Bone marrow (tissue), 2 donors: Measurements from ENCODE around the gene ERAL1.
A peak's percentile ranks its signal among the peaks of the same experiment; 100 is the strongest.
"Not testable (repeated sequence)": the region's sequence is repeated elsewhere in the genome, so short reads cannot be mapped to it uniquely, and the experiment has no call there.

Experiments
- DNase-seq, 2 donors: peaks; one replicate each; lab custom pipeline; 2025; lab: John Stamatoyannopoulos, UW

Gene ERAL1

GRCh38 chr17:28854457-28855335, at the start of gene ERAL1:
TSS of gene ERAL1 (plus strand) at chr17:28855016. CDS start at chr17:28855035, 19 bp downstream.
- peak; percentile 49 to 64 for DNase-seq

DNA sequence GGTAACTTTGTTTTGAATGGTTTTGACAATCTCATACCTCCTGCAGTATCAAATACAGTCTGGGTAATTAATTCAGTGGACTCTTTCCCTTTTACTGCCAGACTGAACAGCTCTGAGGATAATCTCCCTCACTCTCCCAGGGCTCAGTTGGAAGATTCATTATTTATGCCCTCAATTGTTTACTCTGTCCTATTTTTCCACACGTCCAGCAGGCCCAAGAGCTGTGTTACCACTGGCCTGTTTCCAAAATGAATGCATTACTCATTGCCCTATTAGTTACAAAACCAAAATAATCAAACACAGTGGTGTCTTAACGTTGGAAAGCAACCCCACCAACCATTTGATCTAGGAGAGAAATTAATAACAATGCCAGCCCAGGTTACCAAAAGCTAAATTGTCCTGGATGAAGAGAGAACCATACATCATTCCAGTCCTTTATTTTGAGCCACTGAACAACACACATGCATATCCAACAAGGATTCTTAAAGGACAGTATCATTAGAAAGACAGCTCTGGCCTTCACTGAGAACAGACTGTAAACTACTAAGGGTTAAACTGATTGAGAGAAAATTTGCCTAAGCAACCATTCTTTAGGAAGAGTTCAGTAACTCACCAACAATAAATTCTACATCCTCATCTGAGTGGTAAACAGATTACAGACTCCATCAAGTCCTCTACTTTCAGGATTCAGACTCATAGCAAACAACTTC, 46.7 kb upstream of the ERAL1 start:
- DNase-seq, result peak in 1 of 2 donors; percentile 41

DNA sequence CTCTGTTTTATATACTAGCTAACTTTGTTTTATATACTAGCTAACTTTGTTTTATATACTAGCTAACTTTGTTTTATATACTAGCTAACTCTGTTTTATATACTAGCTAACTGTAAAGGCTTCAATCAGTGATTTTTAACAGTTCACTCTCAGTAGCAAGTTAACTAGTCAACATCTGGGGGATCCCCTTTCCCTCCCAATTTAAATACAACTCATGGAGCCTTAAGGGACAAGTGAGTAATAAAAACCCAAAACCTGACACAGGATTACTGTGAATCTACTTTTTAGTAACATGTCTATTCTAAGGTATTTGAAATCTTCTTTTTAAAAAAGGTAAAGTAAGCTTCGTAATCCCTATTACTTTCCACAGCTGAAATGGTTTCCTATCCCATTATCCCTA, 44.4 kb upstream of the ERAL1 start:
- DNase-seq, result no peak

DNA sequence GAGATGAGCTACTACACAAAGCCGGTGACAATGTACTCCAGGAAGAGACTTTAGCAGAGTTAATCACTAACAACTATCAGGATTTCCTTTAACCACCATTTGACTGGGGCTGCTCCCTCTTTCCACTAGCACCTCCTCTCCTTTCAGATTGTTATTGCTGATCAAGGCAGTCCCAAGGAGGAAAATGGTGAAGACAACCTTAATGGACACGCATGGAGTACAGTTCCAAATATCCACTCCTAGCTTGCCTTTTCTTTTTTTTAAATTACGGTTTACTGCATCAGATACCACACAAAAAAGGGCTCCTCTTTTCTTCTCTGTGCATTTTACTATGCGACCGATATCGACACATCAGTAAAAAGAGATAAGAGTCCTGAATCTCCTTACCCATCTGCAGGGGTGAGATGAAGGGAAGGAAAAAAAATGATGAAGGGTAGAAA, 43.1 kb upstream of the ERAL1 start:
- DNase-seq, result peak in 1 of 2 donors; percentile 40

DNA sequence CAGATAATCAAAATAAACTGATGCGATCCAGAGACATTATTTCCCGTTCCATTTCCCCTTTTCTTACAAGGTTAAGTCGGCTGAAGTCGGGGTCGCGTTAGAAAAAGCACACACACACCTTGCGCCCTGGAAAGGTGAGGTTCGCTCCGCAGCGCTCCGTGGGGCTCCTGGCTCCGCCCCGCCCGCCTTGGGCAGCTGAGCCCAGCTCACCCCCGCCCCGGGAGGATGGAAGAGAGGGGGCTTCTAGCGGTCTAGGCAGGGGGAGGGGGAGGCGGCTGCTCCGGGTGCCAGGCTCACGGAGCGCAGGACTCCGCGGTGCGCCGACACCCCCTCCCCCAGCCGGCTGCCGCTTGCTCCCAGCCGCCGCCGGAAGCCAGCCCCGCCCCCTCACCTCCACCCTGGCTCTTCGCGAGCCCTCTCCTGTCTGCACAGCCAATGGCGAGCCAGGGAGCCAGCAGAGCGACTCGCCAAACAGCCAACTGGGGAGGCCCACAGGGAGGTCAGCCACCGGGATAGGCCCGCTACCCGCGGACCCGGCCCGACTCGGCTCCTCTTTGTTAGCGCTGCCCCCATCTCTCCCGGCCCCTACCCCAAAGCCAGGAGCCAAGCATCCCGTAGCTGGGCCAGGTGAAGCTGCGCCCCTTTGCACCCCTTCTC, 42.6 kb upstream of the ERAL1 start:
- DNase-seq, result peak; percentile 74 to 94

- DNase-seq, result peak; percentile 49 to 56
These were observed 42.0 kb upstream of the ERAL1 start for GRCh38 chr17:28812748-28813377.

GRCh38 chr17:28816540-28816939, 38.3 kb upstream of the ERAL1 start:
- DNase-seq, result no peak

- no peak for DNase-seq
These were observed 36.0 kb upstream of the ERAL1 start for GRCh38 chr17:28818819-28819221.

- no peak for DNase-seq
These were observed 35.2 kb upstream of the ERAL1 start for GRCh38 chr17:28819582-28819981.

GRCh38 chr17:28827672-28828071, 27.1 kb upstream of the ERAL1 start:
- no peak for DNase-seq

DNA sequence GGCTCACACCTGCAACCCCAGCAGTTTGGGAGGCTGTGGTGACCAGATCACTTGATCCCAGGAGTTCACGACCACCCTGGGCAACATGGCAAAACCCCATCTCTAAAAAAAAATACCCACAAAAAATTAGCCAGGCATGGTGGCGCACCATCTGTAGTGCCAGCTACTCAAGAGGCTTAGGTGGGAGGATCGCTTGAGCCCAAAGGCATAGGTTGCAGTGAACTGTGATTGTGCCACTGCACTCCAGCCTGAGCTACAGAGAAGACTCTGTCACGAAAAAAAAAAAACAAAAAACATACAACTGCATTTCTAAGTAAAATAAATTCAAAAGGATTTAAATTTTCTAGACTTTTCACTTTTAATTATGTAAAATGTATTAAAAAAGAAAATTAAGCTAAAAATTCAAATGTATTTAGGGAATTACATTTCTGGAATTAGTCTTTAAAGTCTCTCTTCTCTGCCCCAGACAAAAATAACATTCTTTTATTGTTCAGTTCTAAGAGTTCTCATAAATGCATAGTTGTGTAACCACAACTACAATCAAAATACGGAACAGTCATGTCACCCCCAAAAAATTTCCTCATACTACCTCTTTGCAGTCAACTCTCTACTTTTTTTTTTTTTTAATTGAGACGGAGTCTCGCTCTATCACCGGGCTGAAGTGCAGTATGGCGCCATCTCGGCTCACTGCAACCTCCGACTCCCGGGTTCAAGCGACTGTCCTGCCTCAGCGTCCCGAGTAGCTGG, 26.3 kb upstream of the ERAL1 start:
- DNase-seq, result no peak

DNA sequence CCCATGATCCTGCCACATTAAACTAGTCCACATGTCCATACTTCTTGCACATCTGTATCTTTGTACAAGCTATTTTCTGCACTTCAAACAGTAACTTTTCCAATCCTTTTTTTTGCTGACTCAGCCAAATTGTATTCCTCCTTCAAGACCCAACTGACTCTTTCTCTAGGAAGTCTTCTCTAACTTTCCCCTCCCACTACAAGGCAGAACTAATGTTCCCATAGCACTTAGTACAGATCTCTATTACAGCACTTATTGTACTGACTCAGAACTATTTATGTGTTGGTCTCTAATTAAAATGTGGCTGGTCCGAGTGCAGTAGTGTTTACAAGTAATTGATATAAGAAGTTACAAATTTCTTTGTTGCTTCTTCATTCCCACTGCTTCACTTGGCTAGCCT, 20.4 kb upstream of the ERAL1 start:
- DNase-seq, result no peak

DNA sequence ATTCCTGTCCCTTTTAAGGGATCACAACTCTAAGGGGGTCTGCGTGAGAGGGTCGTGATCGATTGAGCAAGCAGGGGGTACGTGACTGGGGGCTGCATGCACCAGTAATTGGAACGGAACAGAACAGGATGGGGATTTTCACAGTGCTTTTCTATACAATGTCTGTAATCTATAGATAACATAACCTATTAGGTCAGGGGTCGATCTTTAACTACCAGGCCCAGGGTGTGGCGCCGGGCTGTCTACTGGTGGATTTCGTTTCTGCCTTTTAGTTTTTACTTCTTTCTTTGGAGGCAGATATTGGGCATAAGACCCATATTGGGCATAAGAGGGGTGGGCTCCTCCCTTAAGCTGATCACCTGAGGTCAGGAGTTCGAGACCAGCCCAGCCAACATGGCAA, 18.3 kb upstream of the ERAL1 start:
- DNase-seq, result not testable (repeated sequence)

GRCh38 chr17:28839221-28839620, 15.6 kb upstream of the ERAL1 start:
- DNase-seq, result no peak

DNA sequence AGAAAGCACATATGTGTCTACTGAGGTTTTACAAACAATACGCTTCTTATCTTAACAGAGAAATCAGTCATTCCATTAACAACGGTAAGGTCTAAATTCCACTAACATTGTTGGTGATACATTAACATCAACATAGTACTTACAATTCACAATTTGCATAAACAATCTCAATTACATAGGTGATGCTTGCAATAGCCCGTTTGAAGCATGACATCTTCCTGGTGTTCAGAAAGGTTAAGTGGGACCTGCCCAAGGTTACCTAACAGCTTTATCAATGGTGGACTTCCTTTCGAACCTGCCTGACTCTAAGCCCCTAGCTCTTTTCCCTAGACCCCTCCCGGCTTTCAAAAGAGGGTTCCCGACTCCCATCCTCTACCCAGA, 12.9 kb upstream of the ERAL1 start:
- DNase-seq, result no peak

DNA sequence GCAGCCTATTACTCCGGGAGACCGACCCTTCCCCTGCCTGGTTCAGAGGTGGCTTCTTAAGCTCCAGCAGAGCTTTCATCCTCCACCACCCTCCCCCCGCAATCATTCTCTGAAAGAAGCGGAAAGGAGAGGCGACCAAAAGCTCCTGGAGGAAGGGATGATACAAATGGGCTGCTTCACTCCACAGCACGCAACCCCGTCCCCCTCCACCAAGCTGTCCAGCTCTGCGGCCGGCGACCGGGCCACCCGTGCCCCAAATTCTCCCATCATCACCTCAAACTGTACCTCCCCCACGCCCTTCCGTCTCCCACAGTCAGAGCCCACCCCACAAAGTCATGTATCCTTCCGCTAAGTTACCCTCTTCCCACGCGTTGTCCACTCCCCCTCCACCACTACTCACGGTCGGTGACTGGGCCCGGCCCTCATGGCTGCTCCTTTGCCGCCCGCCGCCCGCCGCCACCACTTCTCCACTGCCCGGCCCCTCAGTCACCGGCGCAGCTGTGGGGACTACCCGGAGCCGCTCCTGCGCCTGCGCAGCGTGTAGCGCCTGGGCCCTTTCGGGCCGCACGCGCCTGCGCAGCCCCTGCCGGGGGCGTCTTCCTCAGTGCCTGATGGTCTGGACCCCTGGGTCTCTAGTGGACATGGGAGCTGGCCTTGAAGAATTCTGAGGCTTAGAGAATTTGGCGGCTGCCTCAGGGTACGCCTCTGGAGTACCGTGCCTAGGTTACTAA, 12.4 kb upstream of the ERAL1 start, which contains the start of gene FAM222B:
Gene FAM222B, minus strand, starts transcription at position 509 of the 731 bp plus-strand sequence. CDS start 76,123 bp downstream, outside the sequence.
- DNase-seq, result peak; percentile 56 to 64

- no peak for DNase-seq
These were observed 11.0 kb upstream of the ERAL1 start for GRCh38 chr17:28843816-28844148.

DNA sequence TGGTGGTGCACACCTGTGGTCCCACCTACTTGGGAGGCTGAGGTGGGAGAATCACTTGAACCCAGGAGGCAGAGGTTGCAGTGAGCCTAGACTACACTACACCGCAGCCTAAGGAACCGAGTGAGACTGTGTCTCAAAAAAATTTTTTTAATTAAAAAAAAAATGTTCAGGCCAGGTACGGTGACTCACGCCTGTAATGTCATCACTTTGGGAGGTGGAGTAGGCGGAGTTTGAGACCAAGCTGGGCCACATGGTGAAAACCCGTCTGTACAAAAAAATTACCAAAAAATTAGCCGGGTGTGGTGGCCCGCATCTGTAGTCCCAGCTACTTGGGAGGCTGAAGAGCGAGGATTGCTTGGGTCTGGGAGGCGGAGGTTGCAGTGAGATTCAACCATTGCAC, 8.6 kb upstream of the ERAL1 start:
- no peak for DNase-seq

DNA sequence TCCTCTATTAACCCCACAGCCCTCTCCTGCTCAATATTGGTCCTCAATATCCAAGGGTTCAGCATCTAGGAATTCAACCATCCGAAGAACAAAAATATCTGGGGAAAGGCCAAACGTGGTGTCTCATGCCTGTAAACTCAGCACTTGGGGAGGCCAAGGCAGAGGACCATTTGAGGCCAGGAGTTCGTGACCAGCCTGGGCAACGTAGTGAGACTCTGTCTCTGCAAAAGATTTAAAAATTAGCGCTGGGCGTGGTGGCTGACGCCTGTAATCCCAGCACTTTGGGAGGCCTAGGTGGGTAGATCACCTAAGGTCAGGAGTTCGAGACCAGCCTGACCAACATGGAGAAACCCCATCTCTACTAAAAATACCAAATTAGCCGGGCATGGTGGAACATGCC, 8.1 kb upstream of the ERAL1 start:
- not testable (repeated sequence) for DNase-seq

GRCh38 chr17:28848667-28849066, 6.1 kb upstream of the ERAL1 start:
- peak; percentile 2 to 43 for DNase-seq

GRCh38 chr17:28849281-28849680, 5.5 kb upstream of the ERAL1 start:
- DNase-seq, result peak in 1 of 2 donors; percentile 48
